Measurements from ENCODE around the gene DPCD. TPM values are rescaled to one million over a fixed set of nuclear protein-coding genes. Genes with fewer than 3 reads are reported as not detected.

Gene DPCD
- total and polyA plus RNA-seq, 12 donors = 12.9 to 46.8 (median 25.6) TPM

GRCh38 chr10:101651336-101651735 lies 63.2 kb downstream of the DPCD start:
- Histone ChIP-seq H3K36me3 (peaks cover 0 to 95% (median 17%) of the 10 kb centered on the region in 9 donors), H3K9me3 (no peaks in the 10 kb centered on the region), H3K4me3 (no peak overlapping the region), H3K4me1 (peaks cover 0 to 10% (median 3%) of the 10 kb centered on the region in 9 donors), H3K27me3 (no peaks in the 10 kb centered on the region), H3K27ac (no peak overlapping the region)
- no peak for DNase-seq
- no peak for TF ChIP-seq CTCF (IDR thresholded peaks at IDR 0.05)
- WGBS, 2 donors = 89 to 91% methylated on average over 5 of the region's 5 CpGs
- no peak for ATAC-seq
- intact Hi-C loops (cut with DNase I) = no loop called here

- Histone ChIP-seq H3K4me3 (no peak overlapping the region), H3K4me1 (peaks cover 0 to 14% (median 0%) of the 10 kb centered on the region in 9 donors), H3K9me3 (no peaks in the 10 kb centered on the region), H3K27ac (no peak overlapping the region), H3K36me3 (peaks cover 0 to 96% (median 16%) of the 10 kb centered on the region in 9 donors), H3K27me3 (no peaks in the 10 kb centered on the region)
- ATAC-seq (no peak), DNase-seq (no peak)
- 94 to 96% methylated on average over 8 of the region's 8 CpGs for WGBS, 2 donors
- TF ChIP-seq CTCF (IDR thresholded peaks at IDR 0.05) = no peak
- intact Hi-C loops (cut with DNase I) = no loop called here
Observed at GRCh38 chr10:101653536-101653935, 65.4 kb downstream of the DPCD start.

- H3K4me1 ChIP-seq = peaks cover 0 to 14% (median 0%) of the 10 kb centered on the region in 9 donors
- H3K36me3 ChIP-seq = peaks cover 0 to 96% (median 9%) of the 10 kb centered on the region in 9 donors
- WGBS, 2 donors = 63 to 64% methylated on average over 6 of the region's 6 CpGs
- no peak overlapping the region for H3K27ac ChIP-seq
- intact Hi-C loops (cut with DNase I) = no loop called here
- no peak overlapping the region for H3K4me3 ChIP-seq
- TF ChIP-seq CTCF (IDR thresholded peaks at IDR 0.05) = no peak
- ATAC-seq (peak in 2 of 8 donors; percentile 34 to 62), DNase-seq (peak in 1 of 2 donors; percentile 8)
- no peaks in the 10 kb centered on the region for H3K27me3 ChIP-seq
- no peaks in the 10 kb centered on the region for H3K9me3 ChIP-seq
Observed at GRCh38 chr10:101655570-101655969, 67.4 kb downstream of the DPCD start.

- H3K27ac ChIP-seq = no peak overlapping the region
- no peaks in the 10 kb centered on the region for H3K9me3 ChIP-seq
- intact Hi-C loops (cut with DNase I) = no loop called here
- H3K36me3 ChIP-seq = peaks cover 0 to 96% (median 15%) of the 10 kb centered on the region in 9 donors
- H3K4me1 ChIP-seq = peaks cover 0 to 14% (median 0%) of the 10 kb centered on the region in 9 donors
- H3K4me3 ChIP-seq = no peak overlapping the region
- WGBS, 2 donors = 35 to 61% methylated on average over 2 of the region's 2 CpGs
- no peaks in the 10 kb centered on the region for H3K27me3 ChIP-seq
- DNase-seq = no peak
- ATAC-seq = peak in 4 of 8 donors; percentile 56 to 71 (median 67)
- TF ChIP-seq CTCF (IDR thresholded peaks at IDR 0.05) = no peak
Observed at GRCh38 chr10:101656890-101657289, 68.8 kb downstream of the DPCD start.

Measured in heart right ventricle (tissue), 16 donors.